IMR-90 (cell line): ENCODE data around the gene KLHL3. TPM values are rescaled to one million over a fixed set of nuclear protein-coding genes. Genes with fewer than 3 reads are reported as not detected.
A peak's percentile ranks its signal among the peaks of the same experiment; 100 is the strongest.

Source experiments
- ATAC-seq: fragments of 200-7000 bp; cut with Tn5 transposase; 2 replicates; pipeline ENCODE4 v1.9.1; 2020; ENCODE audit warnings: low read depth, mild to moderate bottlenecking, moderate library complexity
- BruUV-seq: library from RNA; stranded (reverse); fragments of 400-500 nt; replicated peaks from 2 replicates; lab custom pipeline; 2021; lab: Mats Ljungman, UMichigan
- CTCF ChIA-PET: fragments of 300-600 bp; formaldehyde crosslinking; extraction: SDS; loops from one replicate; lab custom pipeline; 2021; ENCODE audit warnings: antibody characterized with exemption; lab: Yijun Ruan, JAX
- POLR2A ChIA-PET: fragments of 300-600 bp; sonication (Branson Sonifier 250); formaldehyde crosslinking; loops from one replicate; lab custom pipeline; 2022; ENCODE audit warnings: antibody characterized with exemption; ENCODE audit not compliant: unreplicated experiment; lab: Charles Lee
- DNase-seq: peaks from one replicate; pipeline ENCODE4 v3.0.0; 2013
- H2AFZ ChIP-seq: replicated peaks from 2 replicates; pipeline ENCODE3; 2013; ENCODE audit warnings: low read length, mild to moderate bottlenecking; ENCODE audit not compliant: poor library complexity
- H2AK5ac ChIP-seq: 2 replicates; pipeline ENCODE4 v1.6.1; 2013; ENCODE audit warnings: low read depth, low read length, inconsistent platforms
- H2AK9ac ChIP-seq: replicated peaks from 2 replicates; pipeline ENCODE3; 2013; ENCODE audit warnings: mild to moderate bottlenecking, low read depth, low read length, moderate library complexity; ENCODE audit not compliant: poor library complexity
- H2BK120ac ChIP-seq: 2 replicates; pipeline ENCODE4 v1.6.1; 2013; ENCODE audit warnings: low read depth, low read length, inconsistent platforms
- H2BK15ac ChIP-seq: 3 replicates; pipeline ENCODE4 v1.6.1; 2013; ENCODE audit warnings: low read depth, low read length, inconsistent platforms
- H2BK20ac ChIP-seq: 2 replicates; pipeline ENCODE4 v1.6.1; 2013; ENCODE audit warnings: low read depth, mild to moderate bottlenecking, inconsistent platforms, low read length, moderate library complexity
- H2BK5ac ChIP-seq: 2 replicates; pipeline ENCODE4 v1.6.1; 2013; ENCODE audit warnings: mild to moderate bottlenecking, low read depth, low read length, inconsistent platforms; ENCODE audit not compliant: poor library complexity, severe bottlenecking
- H3K14ac ChIP-seq: replicated peaks from 2 replicates; pipeline ENCODE4 v1.6.1; 2013; ENCODE audit warnings: low read depth, low read length, inconsistent platforms
- H3K18ac ChIP-seq: 2 replicates; pipeline ENCODE4 v1.6.1; 2013; ENCODE audit warnings: low read depth, low read length, control low read depth
- H3K23ac ChIP-seq: 2 replicates; pipeline ENCODE4 v1.6.1; 2013; ENCODE audit warnings: low read depth, low read length, inconsistent platforms
- H3K27ac ChIP-seq: 2 replicates; pipeline ENCODE4 v1.5.1; 2013; ENCODE audit warnings: mild to moderate bottlenecking, control low read depth, low read length; ENCODE audit not compliant: insufficient read depth
- H3K27me3 ChIP-seq: 2 replicates; pipeline ENCODE4 v1.6.1; 2013; ENCODE audit warnings: low read length; ENCODE audit not compliant: control insufficient read depth, insufficient read depth
- H3K36me3 ChIP-seq: 2 replicates; pipeline ENCODE4 v1.6.1; 2013; ENCODE audit warnings: low read length, mixed read lengths; ENCODE audit not compliant: control insufficient read depth, insufficient read depth
- H3K4ac ChIP-seq: 2 replicates; pipeline ENCODE4 v1.6.1; 2013; ENCODE audit warnings: low read depth, low read length, inconsistent platforms
- H3K4me1 ChIP-seq: 2 replicates; pipeline ENCODE4 v1.6.1; 2013; ENCODE audit warnings: low read length, mixed read lengths; ENCODE audit not compliant: control insufficient read depth, insufficient read depth
- H3K4me2 ChIP-seq: 2 replicates; pipeline ENCODE4 v1.6.1; 2013; ENCODE audit warnings: low read depth, mild to moderate bottlenecking, control low read depth, low read length, moderate library complexity
- H3K4me3 ChIP-seq: 2 replicates; pipeline ENCODE4 v1.5.1; 2013; ENCODE audit warnings: low read depth, mild to moderate bottlenecking, control low read depth, low read length, moderate library complexity; ENCODE audit not compliant: insufficient read depth
- H3K56ac ChIP-seq: 2 replicates; pipeline ENCODE4 v1.6.1; 2013; ENCODE audit warnings: low read length, inconsistent platforms; ENCODE audit not compliant: insufficient read depth; ENCODE audit errors: extremely low read depth
- H3K79me1 ChIP-seq, 2 experiments: 2 replicates each; pipeline ENCODE4 v1.6.1; 2013; ENCODE audit warnings: low read length in 2 of 2, inconsistent platforms in 1 of 2, low read depth in 1 of 2
- H3K9ac ChIP-seq: 2 replicates; pipeline ENCODE4 v1.6.1; 2013; ENCODE audit warnings: low read depth, low read length, control low read depth
- H3K9me1 ChIP-seq: 2 replicates; pipeline ENCODE4 v1.6.1; 2013; ENCODE audit warnings: low read length, inconsistent platforms; ENCODE audit not compliant: insufficient read depth
- H3K9me3 ChIP-seq: 2 replicates; pipeline ENCODE4 v1.6.1; 2013; ENCODE audit warnings: low read length; ENCODE audit not compliant: control insufficient read depth, insufficient read depth
- H4K20me1 ChIP-seq: 2 replicates; pipeline ENCODE4 v1.6.1; 2013; ENCODE audit warnings: low read length, inconsistent platforms; ENCODE audit not compliant: insufficient read depth
- H4K5ac ChIP-seq: 2 replicates; pipeline ENCODE4 v1.6.1; 2013; ENCODE audit warnings: mild to moderate bottlenecking, low read depth, low read length, control low read depth
- H4K8ac ChIP-seq, 2 experiments: 2 replicates each; pipeline ENCODE4 v1.6.1; 2013; ENCODE audit warnings: low read depth in 2 of 2, low read length in 2 of 2, control low read depth in 1 of 2, inconsistent platforms in 1 of 2
- H4K91ac ChIP-seq: 2 replicates; pipeline ENCODE4 v1.6.1; 2013; ENCODE audit warnings: low read depth, low read length, inconsistent platforms; ENCODE audit not compliant: insufficient read depth
- WGBS, 2 experiments: methylation state at CpG; one replicate each; pipeline versions ENCODE4 v1.1.5 to v1.1.7; 2013; ENCODE audit warnings: missing lambda C conversion rate in 2 of 2; ENCODE audit not compliant: insufficient read length in 1 of 2; ENCODE audit errors: extremely low coverage in 2 of 2; 5-methylcytosine and 5-hydroxymethylcytosine counted together
- dilution Hi-C: fragments of 300-500 bp; cut with HindIII; formaldehyde crosslinking; loops from one replicate; pipeline ENCODE4 v1.14.3; 2018; ENCODE audit warnings: low sequenced_read_pairs; ENCODE audit not compliant: unreplicated experiment
- in situ Hi-C: fragments of 300-500 bp; cut with MboI; formaldehyde crosslinking; loops from 3 replicates; pipeline ENCODE4 v1.14.3; 2019; ENCODE audit warnings: low sequenced_read_pairs, inconsistent platforms, mixed read lengths
- intact Hi-C: fragments of 100-400 bp; cut with micrococcal nuclease; formaldehyde crosslinking; loops from 2 replicates; pipeline ENCODE4 v1.10.0; 2022
- polyA plus RNA-seq, 3 experiments: library from polyadenylated mRNA; depleted of rRNA; stranded (reverse); fragments of >200 nt; gene quantifications; 2 replicates each; pipeline ENCODE4 v1.2.3, GENCODE V29; 2012; ENCODE audit warnings: low replicate concordance in 1 of 3
- total RNA-seq: library from RNA; depleted of rRNA; stranded (reverse); fragments of >200 nt; gene quantifications from 2 replicates; pipeline ENCODE4 v1.2.3, GENCODE V29; 2012
- TF ChIP-seq, protein P1 (sequence below): fragments of 150-350 bp; IDR thresholded peaks from 2 replicates; pipeline ENCODE4 v1.6.1; 2016; ENCODE audit warnings: low read depth, mild to moderate bottlenecking, low read length, moderate library complexity, borderline replicate concordance

KLHL3 gene
- total and polyA plus RNA-seq, 2 of the 4 experiments (the other 2 are of a cell fraction): 2.3 to 4.1 TPM

DNA sequence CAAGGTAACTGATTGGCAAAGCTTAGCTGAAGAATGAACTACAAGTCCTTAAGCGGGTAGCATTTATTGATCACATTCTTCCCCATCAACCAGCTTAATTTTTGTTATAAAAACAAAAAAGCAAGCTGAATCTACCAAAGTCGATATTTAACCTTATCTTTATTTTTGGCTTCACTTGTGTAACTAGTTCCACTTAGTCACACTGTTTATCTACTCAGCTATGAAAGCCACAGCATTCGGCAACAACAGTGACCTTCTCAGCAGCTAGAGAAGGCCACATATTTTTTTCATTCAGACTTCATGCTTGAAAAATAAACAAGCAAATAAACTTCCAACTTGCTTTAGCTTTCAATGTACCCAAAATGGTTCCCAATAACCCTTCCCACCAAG is 69.4 kb downstream of the KLHL3 start:
- Histone ChIP-seq H3K27me3 (no peaks in the 10 kb centered on the region), H3K18ac (no peak overlapping the region), H2BK15ac (no peak overlapping the region), H3K14ac (no peak overlapping the region), H2AFZ (no peak overlapping the region), H3K56ac (no peak overlapping the region), H4K20me1 (no peaks in the 10 kb centered on the region), H3K4ac (no peak overlapping the region), H3K9me1 (no peaks in the 10 kb centered on the region; the same call in 1 of the 2 replicates), H4K8ac (no peak overlapping the region), H3K9me3 (no peaks in the 10 kb centered on the region), H3K23ac (no peak overlapping the region), H3K4me3 (no peak overlapping the region), H2BK120ac (no peak overlapping the region), H4K5ac (no peak overlapping the region), H3K27ac (no peak overlapping the region), H3K79me1 (no peaks in the 10 kb centered on the region), H3K4me2 (no peak overlapping the region; the same call in 1 of the 2 replicates), H4K91ac (no peak overlapping the region), H3K9ac (no peak overlapping the region), H2BK20ac (no peak overlapping the region), H2BK5ac (no peak overlapping the region), H2AK9ac (no peak overlapping the region), H3K4me1 (no peaks in the 10 kb centered on the region; the same call in 1 of the 2 replicates), H3K36me3 (no peaks in the 10 kb centered on the region), H2AK5ac (no peak overlapping the region)
- no TSS peak for BruUV-seq
- 38% methylated on average over 1 of the region's 3 CpGs; no CpG with 5 or more reads in 1 of the 2 experiments for WGBS, 2 experiments
- DNase-seq: peak; percentile 28
- intact Hi-C loops (no loop called here), in situ Hi-C loops (no loop called here), dilution Hi-C loops (no loop called here)
- ChIA-PET POLR2A (no interaction called here), CTCF (interaction anchor here (0.5 kb wide), 1 partner anchor 11 kb away, joined by 3 read pairs; no protein-coding TSS in a partner anchor)
- TF ChIP-seq, protein P1, sequence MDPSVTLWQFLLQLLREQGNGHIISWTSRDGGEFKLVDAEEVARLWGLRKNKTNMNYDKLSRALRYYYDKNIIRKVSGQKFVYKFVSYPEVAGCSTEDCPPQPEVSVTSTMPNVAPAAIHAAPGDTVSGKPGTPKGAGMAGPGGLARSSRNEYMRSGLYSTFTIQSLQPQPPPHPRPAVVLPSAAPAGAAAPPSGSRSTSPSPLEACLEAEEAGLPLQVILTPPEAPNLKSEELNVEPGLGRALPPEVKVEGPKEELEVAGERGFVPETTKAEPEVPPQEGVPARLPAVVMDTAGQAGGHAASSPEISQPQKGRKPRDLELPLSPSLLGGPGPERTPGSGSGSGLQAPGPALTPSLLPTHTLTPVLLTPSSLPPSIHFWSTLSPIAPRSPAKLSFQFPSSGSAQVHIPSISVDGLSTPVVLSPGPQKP: no peak
- ATAC-seq: peak; percentile 57; the same call in 1 of the 2 replicates
